ENCODE results near the gene ATP6V0B. TPM values are rescaled to one million over a fixed set of nuclear protein-coding genes. Genes with fewer than 3 reads are reported as not detected.

ATP6V0B gene
- total and polyA plus RNA-seq, 2 of the 13 experiments (the other 11 are each of a cell fraction or from before 2014, with no cell fraction given) = 157 to 161 TPM

- intact Hi-C loops (cut with micrococcal nuclease; ENCODE audit: unreplicated experiment) = no loop called here
- ATAC-seq (no peak), DNase-seq (ENCODE audit: low spot score) (no peak), FAIRE-seq (peak; percentile 86)
- BruUV-seq (replicated peaks) = no TSS peak
- Histone ChIP-seq H3K4me2 (ENCODE audit: low read depth, low read length) (peak overlapping the region; percentile 91), H4K20me1 (ENCODE audit: insufficient read depth, low read length) (peaks cover 4% of the 10 kb centered on the region; the same call in 1 of the 2 replicates), H3K4me3 (replicated peaks in 1 of 3; ENCODE audit: insufficient read depth in 1 of 3, low read depth in 2 of 3, low read length in 3 of 3) (peak overlapping the region; percentile 62 to 87 (median 84)), H3K79me2 (ENCODE audit: insufficient read depth, low read length) (peaks cover 50% of the 10 kb centered on the region), H3K36me3 (replicated peaks in 1 of 2; ENCODE audit: control insufficient read depth in 1 of 2, insufficient read depth in 2 of 2, low read length in 2 of 2) (peaks cover 17 to 42% of the 10 kb centered on the region in 2 experiments), H3K27ac (ENCODE audit: extremely low read length, insufficient read depth, low read length) (peak overlapping the region; percentile 83), H3K9me3 (ENCODE audit: low read length) (no peaks in the 10 kb centered on the region), H3K9ac (ENCODE audit: insufficient read depth, low read depth, low read length) (peak overlapping the region; percentile 76), H2AFZ (ENCODE audit: low read length) (no peak overlapping the region), H3K27me3 (ENCODE audit: control insufficient read depth in 1 of 2, insufficient read depth in 2 of 2, low read length in 2 of 2) (no peaks in the 10 kb centered on the region), H3K4me1 (ENCODE audit: insufficient read depth, low read length) (peaks cover 73% of the 10 kb centered on the region)
- 46% methylated on average over 6 of the region's 13 CpGs for WGBS (ENCODE audit: low lambda C conversion rate)
- in situ Hi-C loops (cut with HindIII; ENCODE audit: extremely low pct_ligation_motif_present, low pct_unique_long_range_greater_than_20kb) = no loop called here
- POLR2A ChIA-PET = interaction anchor here (0.5 to 1.3 kb wide), 4 partner anchors 9 to 325 kb away, joined by 3 to 8 read pairs (median 3); partner anchors contain the start of gene SLC6A9
- CTCF ChIA-PET (ENCODE audit: low intra/inter-chr PET ratio, low total read pairs) = no interaction called here
- TF ChIP-seq THAP9 (CRISPR knock-in tag; IDR thresholded peaks at IDR 0.05; ENCODE audit: borderline replicate concordance) (0 out of 2 replicates have a peak, but pooled peaks have one; percentile 28), SATB2 (CRISPR knock-in tag; IDR thresholded peaks at IDR 0.05) (no peak), SAP130 (CRISPR knock-in tag; IDR thresholded peaks at IDR 0.05; ENCODE audit: low read depth) (peak; percentile 13; the same call in 1 of the 2 replicates), PHF21A (CRISPR knock-in tag; IDR thresholded peaks at IDR 0.05) (0 out of 2 replicates have a peak, but pooled peaks have one; percentile 2), TEAD3 (CRISPR knock-in tag; optimal IDR thresholded peaks at IDR 0.05; ENCODE audit: borderline replicate concordance) (peak; percentile 27), TCF12 (IDR thresholded peaks at IDR 0.05) (no peak), TCF12 (CRISPR knock-in tag; IDR thresholded peaks at IDR 0.05) (no peak), ZBTB46 (CRISPR knock-in tag; IDR thresholded peaks at IDR 0.05; ENCODE audit: borderline replicate concordance) (peak; percentile 27; the same call in 1 of the 2 replicates), NFE2L2 (IDR thresholded peaks at IDR 0.05; ENCODE audit: low read length) (no peak), HDAC1 (CRISPR knock-in tag; IDR thresholded peaks at IDR 0.05) (0 out of 2 replicates have a peak, but pooled peaks have one; percentile 20), CEBPB (IDR thresholded peaks at IDR 0.05; ENCODE audit: borderline replicate concordance, low read depth, low read length) (peak; percentile 92), UBTF (CRISPR knock-in tag; IDR thresholded peaks at IDR 0.05) (0 out of 2 replicates have a peak, but pooled peaks have one; percentile 5), ZNF253 (CRISPR knock-in tag; IDR thresholded peaks at IDR 0.05; ENCODE audit: borderline replicate concordance) (0 out of 2 replicates have a peak, but pooled peaks have one; percentile 2), ATF5 (CRISPR knock-in tag; IDR thresholded peaks at IDR 0.05; ENCODE audit: low read depth) (0 out of 2 replicates have a peak, but pooled peaks have one; percentile 23), ZNF761 (CRISPR knock-in tag; conservative IDR thresholded peaks at IDR 0.05) (0 out of 2 replicates have a peak, but pooled peaks have one; percentile 64)
Measured at GRCh38 chr1:43980255-43981134, 5.7 kb downstream of the ATP6V0B start.

All from HepG2 (cell line).